PC-3 (cell line): ENCODE results near the gene KBTBD7.

ENCODE experiments used
- EZH2phosphoT487 ChIP-seq: fragments of 300-600 bp; sonication (generic); IDR thresholded peaks from 2 replicates; pipeline ENCODE4 v1.6.1; 2018; ENCODE audit warnings: mild to moderate bottlenecking, antibody characterized with exemption, low read length, borderline replicate concordance
- TF ChIP-seq, protein P1 (sequence below): fragments of 300-600 bp; sonication (generic); conservative IDR thresholded peaks from 2 replicates; pipeline ENCODE4 v1.5.1; 2017; ENCODE audit warnings: antibody characterized with exemption, low read depth, mild to moderate bottlenecking, low read length

DNA sequence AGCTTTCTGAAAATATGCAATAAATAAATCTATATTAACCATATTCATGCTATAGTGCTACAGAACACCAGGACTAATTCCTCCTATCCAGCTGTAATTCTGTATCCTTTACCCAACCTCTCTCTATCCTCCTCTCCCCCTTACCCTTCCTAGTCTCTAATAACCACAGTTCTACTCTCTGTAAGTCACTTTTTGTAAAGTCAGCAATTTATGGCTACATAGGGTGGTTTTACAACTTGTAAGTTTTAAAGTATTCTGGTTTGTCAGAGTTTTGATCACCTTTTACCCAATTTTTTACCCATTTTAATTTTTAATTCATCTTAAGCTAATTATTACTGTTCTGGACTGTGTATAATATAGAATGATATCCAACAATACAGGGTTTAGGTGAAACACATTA is 35.0 kb upstream of the KBTBD7 start:
- no peak for TF ChIP-seq EZH2phosphoT487
- TF ChIP-seq, protein P1, sequence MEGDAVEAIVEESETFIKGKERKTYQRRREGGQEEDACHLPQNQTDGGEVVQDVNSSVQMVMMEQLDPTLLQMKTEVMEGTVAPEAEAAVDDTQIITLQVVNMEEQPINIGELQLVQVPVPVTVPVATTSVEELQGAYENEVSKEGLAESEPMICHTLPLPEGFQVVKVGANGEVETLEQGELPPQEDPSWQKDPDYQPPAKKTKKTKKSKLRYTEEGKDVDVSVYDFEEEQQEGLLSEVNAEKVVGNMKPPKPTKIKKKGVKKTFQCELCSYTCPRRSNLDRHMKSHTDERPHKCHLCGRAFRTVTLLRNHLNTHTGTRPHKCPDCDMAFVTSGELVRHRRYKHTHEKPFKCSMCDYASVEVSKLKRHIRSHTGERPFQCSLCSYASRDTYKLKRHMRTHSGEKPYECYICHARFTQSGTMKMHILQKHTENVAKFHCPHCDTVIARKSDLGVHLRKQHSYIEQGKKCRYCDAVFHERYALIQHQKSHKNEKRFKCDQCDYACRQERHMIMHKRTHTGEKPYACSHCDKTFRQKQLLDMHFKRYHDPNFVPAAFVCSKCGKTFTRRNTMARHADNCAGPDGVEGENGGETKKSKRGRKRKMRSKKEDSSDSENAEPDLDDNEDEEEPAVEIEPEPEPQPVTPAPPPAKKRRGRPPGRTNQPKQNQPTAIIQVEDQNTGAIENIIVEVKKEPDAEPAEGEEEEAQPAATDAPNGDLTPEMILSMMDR = no peak
